Left ventricle myocardium inferior (tissue), 1 donor: ENCODE data around the gene ATP8A1. TPM values are rescaled to one million over a fixed set of nuclear protein-coding genes. Genes with fewer than 3 reads are reported as not detected.

Experiments used
- DNase-seq: peaks from one replicate; pipeline ENCODE4 v3.0.0-alpha.2; 2020
- H3K27ac ChIP-seq: fragments of 200-600 bp; replicated peaks from 2 replicates; pipeline ENCODE4 v1.8.0; 2021
- H3K27me3 ChIP-seq: fragments of 200-600 bp; 2 replicates; pipeline ENCODE4 v1.8.0; 2021; ENCODE audit warnings: low read depth
- H3K36me3 ChIP-seq: fragments of 200-600 bp; 2 replicates; pipeline ENCODE4 v1.8.0; 2021
- H3K4me1 ChIP-seq: fragments of 200-600 bp; 2 replicates; pipeline ENCODE4 v1.8.0; 2021
- H3K4me3 ChIP-seq: fragments of 200-600 bp; 2 replicates; pipeline ENCODE4 v1.8.0; 2021; ENCODE audit warnings: mild to moderate bottlenecking, moderate library complexity
- H3K9me3 ChIP-seq: fragments of 200-600 bp; replicated peaks from 2 replicates; pipeline ENCODE4 v1.8.0; 2021
- CTCF ChIP-seq: fragments of 200-600 bp; IDR thresholded peaks from 2 replicates; pipeline ENCODE4 v1.8.0; 2021; ENCODE audit warnings: antibody characterized with exemption, mild to moderate bottlenecking, borderline replicate concordance
- intact Hi-C: fragments of 100-400 bp; cut with micrococcal nuclease; formaldehyde crosslinking; loops from one replicate; pipeline ENCODE4 v1.11.0; 2022
- total RNA-seq: library from RNA; stranded (reverse); fragmentation: NEBNext Ultra II Directional; extraction: Animal tissue kit (Norgen Biotek cat#: 25700); gene quantifications from one replicate; pipeline ENCODE4 v1.2.1, GENCODE V29; 2021
- donor health status: DM: no; HTN: yes; CAD: no; lungs with severe emphysema.

ATP8A1 gene
- total RNA-seq, 1 donor from 2014 or later, result 19.2 TPM

GRCh38 chr4:42618023-42618422, 38.9 kb downstream of the ATP8A1 start:
- H3K27ac ChIP-seq, result no peak overlapping the region
- H3K4me3 ChIP-seq, result no peak overlapping the region
- no peak for TF ChIP-seq CTCF
- DNase-seq, result no peak
- H3K9me3 ChIP-seq, result no peaks in the 10 kb centered on the region
- H3K4me1 ChIP-seq, result peaks cover 35% of the 10 kb centered on the region
- intact Hi-C loops, result no loop called here
- H3K36me3 ChIP-seq, result peaks cover under 1% of the 10 kb centered on the region
- H3K27me3 ChIP-seq, result no peaks in the 10 kb centered on the region

- H3K4me3 ChIP-seq, result no peak overlapping the region
- DNase-seq, result no peak
- H3K36me3 ChIP-seq, result no peaks in the 10 kb centered on the region
- no peak for TF ChIP-seq CTCF
- H3K27me3 ChIP-seq, result no peaks in the 10 kb centered on the region
- H3K27ac ChIP-seq, result no peak overlapping the region
- peaks cover 43% of the 10 kb centered on the region for H3K4me1 ChIP-seq
- H3K9me3 ChIP-seq, result no peaks in the 10 kb centered on the region
- intact Hi-C loops, result no loop called here
These were observed 39.9 kb downstream of the ATP8A1 start for GRCh38 chr4:42617030-42617429.

GRCh38 chr4:42616572-42616971, 40.3 kb downstream of the ATP8A1 start:
- no peaks in the 10 kb centered on the region for H3K9me3 ChIP-seq
- no peak overlapping the region for H3K4me3 ChIP-seq
- peaks cover 48% of the 10 kb centered on the region for H3K4me1 ChIP-seq
- H3K36me3 ChIP-seq, result no peaks in the 10 kb centered on the region
- TF ChIP-seq CTCF, result no peak
- no peaks in the 10 kb centered on the region for H3K27me3 ChIP-seq
- H3K27ac ChIP-seq, result no peak overlapping the region
- intact Hi-C loops, result no loop called here
- no peak for DNase-seq

- Histone ChIP-seq H3K27me3 (no peaks in the 10 kb centered on the region), H3K4me3 (peak overlapping the region; percentile 1), H3K4me1 (peaks cover 54% of the 10 kb centered on the region), H3K9me3 (no peaks in the 10 kb centered on the region), H3K27ac (peak overlapping the region; percentile 66), H3K36me3 (no peaks in the 10 kb centered on the region)
- no peak for TF ChIP-seq CTCF
- no peak for DNase-seq
- intact Hi-C loops, result no loop called here
These were observed 41.7 kb downstream of the ATP8A1 start for GRCh38 chr4:42615131-42615763.

- Histone ChIP-seq H3K27me3 (no peaks in the 10 kb centered on the region), H3K9me3 (no peaks in the 10 kb centered on the region), H3K27ac (no peak overlapping the region), H3K4me3 (no peak overlapping the region), H3K36me3 (no peaks in the 10 kb centered on the region), H3K4me1 (peaks cover 73% of the 10 kb centered on the region)
- intact Hi-C loops, result no loop called here
- no peak for DNase-seq
- no peak for TF ChIP-seq CTCF
These were observed 44.0 kb downstream of the ATP8A1 start for GRCh38 chr4:42612898-42613297.
